GM04503 (cell line): ENCODE results near the gene ZMIZ1.
A peak's percentile ranks its signal among the peaks of the same experiment; 100 is the strongest.

Experiments
- DNase-seq: peaks from one replicate; pipeline ENCODE4 v3.0.0-alpha.2; 2012; ENCODE audit warnings: low read depth

Gene ZMIZ1

DNA sequence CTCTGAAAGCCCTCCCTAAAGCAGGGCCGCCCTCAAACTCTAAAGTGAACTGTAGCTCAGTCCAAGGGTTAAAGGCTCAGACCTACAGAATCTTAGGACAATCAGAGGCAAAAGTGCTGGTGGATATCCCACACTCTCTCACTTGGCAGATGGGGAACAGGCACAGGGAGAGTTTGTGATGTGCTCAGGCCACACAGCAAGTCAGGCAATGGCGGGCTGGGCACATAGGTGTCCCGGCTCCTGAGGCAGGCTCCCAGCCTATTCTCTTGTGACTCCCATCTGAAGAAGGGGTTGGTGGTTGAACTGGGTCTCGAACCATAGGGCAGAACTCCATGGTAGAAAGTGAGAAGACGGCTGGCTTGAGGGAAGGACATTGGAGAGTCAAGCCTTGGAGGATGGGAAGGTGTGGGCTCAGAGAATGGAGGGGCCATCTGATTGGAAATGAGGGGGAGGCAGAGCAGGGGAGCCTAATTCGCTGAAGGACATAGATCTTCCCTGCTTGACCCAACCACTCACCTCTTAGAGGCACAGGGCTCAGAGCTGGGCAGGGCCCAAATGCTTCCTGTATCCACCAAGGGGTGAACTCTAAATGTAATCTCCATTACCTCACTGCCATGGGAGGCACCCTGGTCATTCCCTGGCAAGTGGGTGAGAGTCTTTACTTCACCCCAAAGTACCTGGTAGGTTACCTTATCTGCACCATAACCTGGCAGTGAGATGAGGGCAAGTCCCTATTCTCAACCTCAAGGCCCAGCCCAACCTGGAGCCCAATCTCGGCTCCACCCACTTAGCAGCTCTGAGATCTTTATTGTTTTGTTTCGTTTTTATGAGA is 4.9 kb upstream of the ZMIZ1 start:
- no peak for DNase-seq

DNA sequence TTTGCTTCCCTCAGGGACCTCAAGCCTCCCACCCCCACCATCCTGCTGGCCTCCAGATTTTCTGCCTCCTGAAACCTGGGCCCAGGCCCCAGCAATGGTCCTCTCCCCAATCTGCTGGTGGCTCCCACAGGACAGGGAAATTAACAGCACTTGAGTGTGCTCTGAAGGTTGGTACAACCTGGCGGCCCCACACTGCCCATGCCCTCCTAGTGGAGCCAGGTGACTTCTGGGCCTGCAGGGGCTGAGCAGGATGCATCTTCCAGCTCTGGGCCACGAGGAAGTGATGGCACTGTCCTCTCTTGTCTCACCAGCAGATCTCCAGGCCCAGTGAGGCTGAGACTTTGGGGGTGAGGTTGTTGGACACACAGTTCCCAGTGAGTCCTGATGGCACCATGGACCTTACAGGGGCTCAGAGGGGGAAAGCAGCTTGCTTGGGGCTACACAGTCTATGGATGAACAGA is 3.6 kb upstream of the ZMIZ1 start:
- DNase-seq: no peak

DNA sequence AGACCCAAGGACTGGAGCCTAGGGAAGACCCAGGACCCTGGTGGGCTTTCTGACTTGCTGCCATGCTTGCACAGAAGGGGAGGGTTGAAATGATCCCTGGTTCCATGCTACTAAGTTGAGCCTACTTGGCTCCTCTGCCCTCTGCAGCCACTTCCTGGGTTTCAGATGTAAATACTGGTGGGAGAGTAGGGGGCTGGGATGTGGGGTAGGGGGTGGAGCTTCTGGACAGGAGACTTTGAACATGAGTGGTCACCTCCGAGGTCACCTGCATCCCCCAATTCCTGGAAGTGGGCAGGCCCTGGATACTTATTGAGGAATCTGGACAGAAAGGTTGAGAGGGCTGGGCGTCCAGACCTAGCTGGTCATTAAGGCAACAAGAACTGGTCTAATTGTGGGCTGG is 2.9 kb upstream of the ZMIZ1 start:
- DNase-seq: no peak

DNA sequence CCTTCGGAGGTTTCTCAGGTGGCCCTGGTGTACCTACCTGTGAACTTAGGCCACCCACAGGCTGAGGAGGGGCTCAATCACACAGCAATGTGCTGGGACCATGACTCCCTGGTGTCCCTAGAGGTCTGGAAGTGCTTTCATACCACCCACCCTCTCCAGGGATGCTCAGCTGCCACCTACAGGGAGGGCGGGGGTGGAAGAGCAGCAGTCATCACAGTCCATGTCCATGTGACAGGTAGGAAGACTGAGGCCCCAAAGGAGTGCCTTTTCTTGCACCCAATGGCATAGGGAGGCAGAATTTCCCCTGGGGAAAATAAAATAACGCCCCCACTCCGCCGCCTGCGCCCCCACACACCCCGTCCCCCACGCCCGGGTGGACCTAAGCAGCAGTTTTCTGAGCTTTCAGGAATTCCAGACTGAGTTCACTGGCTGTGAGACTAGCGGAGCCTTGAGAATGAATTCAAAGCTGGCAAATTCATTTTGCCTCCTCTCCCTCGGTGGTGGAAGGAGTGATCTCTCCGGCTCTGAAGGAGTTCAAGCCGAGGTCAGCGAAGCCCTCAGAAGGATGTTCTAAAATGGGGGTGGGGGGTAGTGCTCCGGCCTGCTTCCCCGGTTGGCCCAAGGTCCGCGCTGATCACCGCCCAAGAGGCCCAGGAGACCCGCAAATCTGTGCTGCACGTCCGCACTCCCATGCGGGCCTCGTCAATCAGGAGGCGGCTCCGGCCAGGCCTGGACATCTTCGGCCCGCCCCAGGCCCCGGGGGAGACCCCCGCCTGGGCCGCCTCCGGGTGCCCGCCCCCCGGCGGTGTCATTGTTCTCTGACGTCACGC is 2.1 kb upstream of the ZMIZ1 start:
- no peak for DNase-seq

DNA sequence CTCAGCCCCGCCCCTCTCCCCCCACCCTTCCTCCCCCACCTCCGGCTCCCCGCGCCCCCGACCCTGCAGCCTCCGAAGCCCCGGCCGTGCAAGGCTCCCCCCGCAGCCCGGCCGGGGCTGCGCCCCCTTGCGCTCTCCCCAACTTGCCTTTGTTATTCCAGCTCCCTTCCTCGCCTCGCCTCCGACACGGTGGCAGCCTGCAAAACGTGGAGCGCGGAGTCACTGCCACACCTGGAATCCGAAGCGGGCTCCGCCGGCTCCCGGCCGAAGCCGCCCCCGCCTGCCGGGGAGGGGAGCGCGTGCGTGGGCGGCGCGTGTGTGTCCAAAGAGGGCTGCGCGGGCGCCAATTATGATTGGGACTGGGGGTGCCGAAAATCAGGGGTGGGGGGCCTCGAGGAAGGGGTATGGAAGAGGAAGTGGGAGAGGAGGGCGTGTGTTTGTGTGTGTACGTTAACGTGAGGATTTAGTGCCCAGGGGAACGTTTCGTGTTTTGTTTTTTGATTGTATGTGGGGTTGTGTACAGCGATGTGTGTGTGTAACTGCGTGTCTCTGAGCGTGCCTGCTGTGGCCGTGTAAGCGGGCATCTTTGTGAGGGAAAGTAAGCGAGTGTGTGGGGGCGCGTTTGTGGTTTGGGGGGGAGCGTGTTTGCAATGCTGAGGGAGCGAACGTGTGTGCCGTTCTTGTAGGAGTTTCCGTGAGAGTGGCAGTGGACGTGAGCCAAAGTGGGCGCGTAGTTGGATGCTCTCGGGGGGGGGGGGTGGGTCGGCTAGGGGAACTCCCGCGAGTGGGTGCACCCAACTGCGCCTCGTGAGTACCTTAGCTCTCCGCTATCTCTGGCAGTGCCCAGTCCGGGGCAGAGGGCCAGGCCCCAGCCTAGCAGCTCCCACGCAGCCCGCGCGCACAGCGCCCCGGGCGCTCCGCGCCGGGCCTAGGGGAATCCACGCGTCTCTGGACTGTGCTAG is 1.2 kb upstream of the ZMIZ1 start:
- peak; percentile 57 for DNase-seq

DNA sequence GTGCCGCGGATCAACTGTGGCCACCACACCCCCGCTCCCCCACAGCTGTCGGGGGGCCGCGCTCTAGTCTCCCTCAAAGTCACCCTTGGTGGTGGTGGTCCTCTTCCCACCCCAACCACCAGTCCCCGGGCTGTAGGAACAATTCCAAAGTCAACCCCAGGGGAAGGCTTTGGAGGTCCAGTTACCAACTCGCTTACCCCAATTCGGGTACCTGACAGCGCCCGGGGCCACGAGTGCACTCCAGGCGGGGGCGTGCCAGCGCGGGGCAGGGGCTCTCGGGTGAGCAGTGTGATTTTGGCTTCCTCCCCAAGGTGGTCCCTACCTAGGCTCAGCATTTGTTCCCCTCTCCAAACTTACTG is 584 bp upstream of the ZMIZ1 start:
- DNase-seq: no peak

GRCh38 chr10:79069325-79070080 is 737 bp downstream of the ZMIZ1 start:
- DNase-seq: no peak

- DNase-seq: no peak
These were observed 1.4 kb downstream of the ZMIZ1 start for GRCh38 chr10:79070081-79070605.

GRCh38 chr10:79070606-79071395 is 2.0 kb downstream of the ZMIZ1 start:
- DNase-seq: peak; percentile 74

- DNase-seq: no peak
These were observed 2.7 kb downstream of the ZMIZ1 start for GRCh38 chr10:79071396-79071923.

- DNase-seq: no peak
These were observed 3.3 kb downstream of the ZMIZ1 start for GRCh38 chr10:79072041-79072441.

GRCh38 chr10:79072994-79073645 is 4.4 kb downstream of the ZMIZ1 start:
- no peak for DNase-seq

DNA sequence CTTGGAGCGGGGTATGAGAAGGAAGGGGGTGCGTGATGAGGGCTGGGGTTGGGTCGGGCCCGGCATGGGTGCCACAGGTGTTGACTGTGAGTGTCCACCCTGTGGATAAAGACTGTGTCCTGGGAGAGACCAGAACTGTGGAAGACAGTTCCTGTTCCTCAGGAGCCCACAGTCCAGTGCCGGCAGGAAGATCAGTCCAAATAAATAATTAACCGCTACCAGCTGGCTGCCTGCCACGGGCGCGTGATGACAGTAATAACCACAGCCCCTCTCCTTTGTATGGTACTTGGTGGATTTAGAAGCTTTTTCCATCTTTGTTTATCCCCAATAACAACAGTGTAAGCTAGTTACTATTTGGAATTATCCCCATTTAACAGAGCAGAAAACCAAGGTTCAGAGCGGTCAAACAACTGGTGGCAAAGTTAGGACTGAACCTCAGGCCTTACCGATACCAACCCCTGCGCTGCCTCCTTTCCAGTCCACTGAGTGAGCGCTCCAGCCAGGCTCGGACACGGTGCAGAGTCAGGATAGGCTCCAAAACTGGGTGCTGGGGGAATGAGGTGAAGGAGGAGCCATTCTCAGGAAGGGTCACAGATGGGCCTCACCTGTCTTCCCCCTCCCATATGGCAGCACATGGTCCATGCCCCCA is 5.1 kb downstream of the ZMIZ1 start:
- DNase-seq: no peak

- no peak for DNase-seq
These were observed 6.0 kb downstream of the ZMIZ1 start for GRCh38 chr10:79074732-79075131.

DNA sequence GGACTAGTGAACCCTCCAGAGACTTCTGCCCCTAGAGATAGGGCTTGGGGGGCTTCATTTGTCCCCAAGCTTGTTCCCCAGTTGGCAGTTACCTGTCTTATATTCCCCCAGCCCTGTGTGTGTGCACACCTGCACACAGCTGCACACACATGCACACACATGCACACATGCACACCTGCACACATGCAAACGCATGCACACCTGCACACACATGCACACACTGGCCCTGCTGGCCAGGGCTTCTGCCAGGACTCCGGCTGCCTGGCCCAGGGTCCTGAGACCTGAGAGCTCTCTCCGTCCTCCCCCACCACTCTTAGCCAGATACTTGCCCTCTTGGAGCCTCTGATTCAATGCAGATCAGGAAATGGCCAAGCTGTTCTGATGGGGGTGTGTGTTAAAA is 6.7 kb downstream of the ZMIZ1 start:
- DNase-seq: no peak

DNA sequence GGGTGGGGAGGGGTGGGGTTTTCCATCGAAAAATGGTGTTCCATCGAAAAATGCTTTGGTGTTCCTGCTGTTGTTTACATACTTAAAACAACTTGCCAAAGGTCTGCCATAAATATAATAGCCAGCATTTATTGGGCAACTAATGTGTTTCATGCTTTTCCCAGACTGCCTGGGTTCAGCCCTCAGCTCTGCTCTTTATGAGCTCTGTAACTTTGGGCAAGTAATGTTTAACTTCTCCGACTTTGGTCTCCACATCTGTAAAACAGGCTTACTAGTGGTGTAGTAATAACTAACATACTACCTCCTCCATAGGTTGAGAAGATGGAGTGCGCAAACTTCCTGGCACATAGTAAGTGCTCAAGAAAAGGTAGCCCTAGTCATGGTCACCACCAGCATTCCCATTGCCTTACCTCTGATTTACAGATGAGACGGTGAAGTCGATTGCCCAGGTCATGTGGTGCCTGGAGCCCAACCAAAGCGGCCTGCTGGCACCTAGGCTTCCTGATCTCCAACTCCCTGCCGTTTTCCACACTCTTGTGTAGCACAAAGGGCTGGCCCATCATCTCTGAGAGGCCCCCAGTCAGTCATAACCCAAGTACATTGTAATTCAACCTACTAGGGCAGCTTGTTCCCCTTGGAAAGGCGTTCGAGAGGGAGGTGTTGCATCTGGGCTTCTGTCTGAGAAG is 8.9 kb downstream of the ZMIZ1 start:
- no peak for DNase-seq

DNA sequence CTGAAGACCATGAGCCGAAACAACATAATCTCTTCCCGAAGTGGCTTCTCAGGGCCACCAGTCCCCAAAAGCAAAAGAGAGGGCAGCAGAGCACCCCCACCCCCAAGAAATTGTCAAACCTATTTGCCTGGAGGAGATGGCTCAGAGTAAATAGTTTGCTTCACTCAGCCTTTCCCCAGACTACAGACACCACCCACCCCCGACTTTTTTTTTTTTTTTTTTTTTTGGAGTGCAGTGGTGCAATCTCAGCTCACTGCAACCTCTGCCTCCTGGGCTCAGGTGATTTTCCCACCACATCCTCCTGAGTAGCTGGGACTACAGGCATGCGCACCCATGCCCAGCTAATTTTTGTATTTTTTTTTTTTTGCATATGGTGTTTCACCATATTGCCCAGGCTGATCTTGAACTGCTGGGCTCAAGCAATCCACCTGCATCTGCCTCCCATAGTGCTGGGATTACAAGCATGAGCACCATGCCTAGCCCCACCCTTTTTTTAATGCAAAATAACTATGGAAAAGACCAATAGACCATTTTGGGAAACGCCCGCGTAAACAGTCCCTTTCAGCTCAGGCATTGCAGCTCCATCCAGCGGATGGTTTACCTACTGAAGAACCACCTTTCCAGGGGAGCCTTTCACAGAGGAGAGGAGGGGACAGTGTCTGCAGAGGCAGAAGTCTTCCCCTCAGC is 9.7 kb downstream of the ZMIZ1 start:
- no peak for DNase-seq

DNA sequence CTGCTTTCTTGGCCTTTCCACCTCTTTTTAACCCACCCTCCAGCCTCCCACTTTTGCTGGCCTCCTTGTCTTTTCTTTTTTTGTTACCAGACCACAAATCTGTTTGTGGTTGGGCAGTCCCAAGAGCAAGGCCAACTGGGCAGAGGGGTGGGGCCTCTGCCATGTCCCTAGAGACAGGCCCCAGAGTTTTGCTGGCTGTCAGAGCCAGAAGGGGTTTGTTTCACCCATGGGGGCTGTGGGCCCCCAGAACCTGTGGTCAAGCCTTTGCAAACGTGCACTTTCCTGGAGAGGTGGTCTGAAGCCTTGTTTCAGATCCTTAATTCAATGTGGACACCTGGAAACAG is 10.3 kb downstream of the ZMIZ1 start:
- no peak for DNase-seq
